HepG2 (cell line): ENCODE measurements around the gene PRKAR1A. TPM values are rescaled to one million over a fixed set of nuclear protein-coding genes. Genes with fewer than 3 reads are reported as not detected.

Source experiments
- BRCA1 ChIP-seq: sonication (generic); formaldehyde crosslinking; IDR thresholded peaks from 2 replicates; pipeline ENCODE4 v1.4.0; 2020; ENCODE audit warnings: missing genetic modification reagents
- ELF1 ChIP-seq: sonication (generic); formaldehyde crosslinking; IDR thresholded peaks from 2 replicates; pipeline ENCODE4 v1.4.0; 2020; ENCODE audit warnings: missing genetic modification reagents
- GLI4 ChIP-seq: sonication (generic); formaldehyde crosslinking; IDR thresholded peaks from 2 replicates; pipeline ENCODE4 v1.5.1; 2020; ENCODE audit warnings: missing genetic modification reagents, mild to moderate bottlenecking, moderate library complexity, borderline replicate concordance
- IKZF1 ChIP-seq: fragments of 450-650 bp; IDR thresholded peaks from 2 replicates; pipeline ENCODE4 v1.7.1; 2016
- KDM3A ChIP-seq: IDR thresholded peaks from 2 replicates; pipeline ENCODE4 v1.6.1; 2018; ENCODE audit warnings: low read depth, missing compliant biosample characterization
- KDM4B ChIP-seq: sonication (generic); formaldehyde crosslinking; IDR thresholded peaks from 2 replicates; pipeline ENCODE4 v1.4.0; 2020; ENCODE audit warnings: missing genetic modification reagents
- MED8 ChIP-seq: sonication (generic); formaldehyde crosslinking; IDR thresholded peaks from 2 replicates; pipeline ENCODE4 v1.8.1; 2023; ENCODE audit warnings: mild to moderate bottlenecking, missing genetic modification reagents; ENCODE audit not compliant: insufficient replicate concordance
- NCOA2 ChIP-seq: sonication (generic); formaldehyde crosslinking; IDR thresholded peaks from 2 replicates; pipeline ENCODE4 v1.8.0; 2022; ENCODE audit warnings: inconsistent platforms
- NFYB ChIP-seq: sonication (generic); formaldehyde crosslinking; IDR thresholded peaks from 2 replicates; pipeline ENCODE4 v1.4.0; 2020; ENCODE audit warnings: missing genetic modification reagents
- SRSF1 ChIP-seq: fragments of 200-400 bp; formaldehyde crosslinking; optimal IDR thresholded peaks from 2 replicates; pipeline ENCODE3; 2017; ENCODE audit warnings: mild to moderate bottlenecking, low read depth, low read length, moderate library complexity
- ZFP36 ChIP-seq: fragments of 150-350 bp; IDR thresholded peaks from 2 replicates; pipeline ENCODE4 v1.6.1; 2018; ENCODE audit warnings: borderline replicate concordance, low read length, low read depth; ENCODE audit not compliant: partially characterized antibody
- ZIK1 ChIP-seq: sonication (generic); formaldehyde crosslinking; IDR thresholded peaks from 2 replicates; pipeline ENCODE4 v1.5.0; 2020; ENCODE audit warnings: mild to moderate bottlenecking, low read depth, missing genetic modification reagents, borderline replicate concordance
- ZMYM3 ChIP-seq: sonication (generic); formaldehyde crosslinking; IDR thresholded peaks from 2 replicates; pipeline ENCODE4 v1.5.1; 2020; ENCODE audit warnings: mild to moderate bottlenecking, missing genetic modification reagents
- ZNF234 ChIP-seq: sonication (generic); formaldehyde crosslinking; conservative IDR thresholded peaks from 2 replicates; pipeline ENCODE4 v1.5.1; 2020; ENCODE audit warnings: mild to moderate bottlenecking, missing genetic modification reagents
- ZNF263 ChIP-seq: sonication (generic); formaldehyde crosslinking; IDR thresholded peaks from 2 replicates; pipeline ENCODE4 v1.4.0; 2020; ENCODE audit warnings: missing genetic modification reagents
- ZNF709 ChIP-seq: sonication (generic); formaldehyde crosslinking; IDR thresholded peaks from 2 replicates; pipeline ENCODE4 v1.5.0; 2020; ENCODE audit warnings: mild to moderate bottlenecking, missing genetic modification reagents
- ZNF737 ChIP-seq: sonication (generic); formaldehyde crosslinking; IDR thresholded peaks from 2 replicates; pipeline ENCODE4 v1.5.0; 2020; ENCODE audit warnings: missing genetic modification reagents, mild to moderate bottlenecking, borderline replicate concordance
- ZNF781 ChIP-seq: sonication (generic); formaldehyde crosslinking; IDR thresholded peaks from 2 replicates; pipeline ENCODE4 v1.5.1; 2020; ENCODE audit warnings: borderline replicate concordance, mild to moderate bottlenecking, missing genetic modification reagents; ENCODE audit errors: not compliant biosample characterization
- ZSCAN22 ChIP-seq: sonication (generic); formaldehyde crosslinking; IDR thresholded peaks from 2 replicates; pipeline ENCODE4 v1.4.0; 2020; ENCODE audit warnings: mild to moderate bottlenecking, missing genetic modification reagents
- polyA plus RNA-seq, 8 experiments: library from polyadenylated mRNA; depleted of rRNA in 3 of 8; stranded (reverse) in 7 of 8; unstranded in 1 of 8; fragments of >200 nt; fragmentation: Illumina TruSeq in 4 of 8; extraction: Trizol in 4 of 8; gene quantifications; 2 replicates each; pipeline versions ENCODE4 v1.2.1 to v1.2.3, GENCODE V29; 2011 to 2016; ENCODE audit warnings: low read depth in 4 of 8, missing spikeins in 1 of 8, mixed read lengths in 1 of 8; ENCODE audit not compliant: insufficient read depth in 1 of 8
- total RNA-seq, 5 experiments: library from RNA; depleted of rRNA; stranded (reverse); fragments of >200 nt; fragmentation: Illumina TruSeq; extraction: Trizol; gene quantifications; 2 replicates each; pipeline ENCODE4 v1.2.3, GENCODE V29; 2016; ENCODE audit warnings: low read depth in 1 of 5
- TF ChIP-seq, protein P1 (sequence below): sonication (generic); formaldehyde crosslinking; IDR thresholded peaks from 2 replicates; pipeline ENCODE4 v1.5.1; 2020; ENCODE audit warnings: missing genetic modification reagents, mild to moderate bottlenecking, borderline replicate concordance
- TF ChIP-seq, protein P2 (sequence below), 2 experiments: IDR thresholded peaks; 2 replicates each; pipeline ENCODE4 v1.6.1; 2011 to 2012; ENCODE audit warnings: low read length in 2 of 2, borderline replicate concordance in 1 of 2, low read depth in 1 of 2, mild to moderate bottlenecking in 1 of 2, moderate library complexity in 1 of 2
- TF ChIP-seq, protein P3 (sequence below): sonication (generic); formaldehyde crosslinking; IDR thresholded peaks from 2 replicates; pipeline ENCODE4 v1.5.0; 2020; ENCODE audit warnings: missing genetic modification reagents

PRKAR1A gene
- total and polyA plus RNA-seq, 2 of the 13 experiments (the other 11 are each of a cell fraction or from before 2014, with no cell fraction given): 265 to 266 TPM

DNA sequence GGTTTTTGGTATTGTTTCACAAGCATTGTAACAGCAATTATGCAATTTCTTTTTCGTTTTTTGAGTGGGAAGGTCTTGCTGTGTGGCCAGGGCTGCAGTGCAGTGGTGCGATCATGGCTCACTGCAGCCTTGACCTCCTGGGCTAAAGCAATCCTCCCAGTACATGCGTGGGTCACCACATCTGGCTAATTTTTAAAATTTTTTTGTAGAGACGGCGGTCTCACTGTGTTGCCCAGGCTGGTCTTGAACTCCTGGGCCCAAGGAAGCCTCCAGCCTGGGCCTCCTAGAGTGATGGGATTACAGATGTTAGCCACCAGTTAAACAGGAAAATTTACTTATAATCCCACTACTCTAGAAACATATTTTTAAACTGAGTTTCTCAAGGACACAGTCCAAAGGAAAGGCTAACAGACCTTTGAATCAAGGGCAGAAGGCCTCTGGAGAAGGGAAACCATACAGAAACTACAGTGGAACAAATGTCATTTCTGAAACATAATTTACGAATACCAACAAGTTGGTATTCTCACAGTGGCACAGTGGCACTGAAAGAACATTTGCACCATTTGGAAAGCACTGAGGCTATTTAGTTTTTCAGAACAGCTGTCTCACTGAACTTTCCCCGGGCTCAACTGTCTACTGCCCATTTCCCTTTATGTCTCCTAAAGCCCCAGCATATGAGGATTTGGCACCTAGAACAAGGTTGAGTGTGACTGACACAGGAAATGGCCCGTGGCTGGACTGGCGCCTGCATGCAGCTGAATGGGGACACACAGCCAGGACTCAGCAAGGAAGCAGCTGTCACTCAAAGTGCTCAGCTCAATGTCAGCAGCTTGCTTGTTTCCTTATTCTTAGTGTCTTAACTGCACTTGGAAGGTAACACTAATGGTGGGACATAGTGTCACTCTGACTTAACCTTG, 2.8 kb upstream of the PRKAR1A start (continued):
- TF ChIP-seq ZNF737 (no peak), KDM4B (no peak), ZNF234 (no peak), NCOA2 (0 out of 2 replicates have a peak, but pooled peaks have one; percentile 23), NFYB (CRISPR knock-in tag) (no peak), SRSF1 (no peak), IKZF1 (no peak), MED8 (CRISPR knock-in tag) (no peak), BRCA1 (CRISPR knock-in tag) (peak; percentile 82; the same call in 1 of the 2 replicates), ZIK1 (no peak), ZSCAN22 (CRISPR knock-in tag) (no peak), ZNF781 (no peak), ZNF709 (no peak), ELF1 (CRISPR knock-in tag) (0 out of 2 replicates have a peak, but pooled peaks have one; percentile 45), KDM3A (peak; percentile 3; the same call in 1 of the 2 replicates), ZNF263 (CRISPR knock-in tag) (no peak), ZFP36 (no peak), ZMYM3 (CRISPR knock-in tag) (peak; percentile 73), GLI4 (no peak)
- TF ChIP-seq, protein P1, sequence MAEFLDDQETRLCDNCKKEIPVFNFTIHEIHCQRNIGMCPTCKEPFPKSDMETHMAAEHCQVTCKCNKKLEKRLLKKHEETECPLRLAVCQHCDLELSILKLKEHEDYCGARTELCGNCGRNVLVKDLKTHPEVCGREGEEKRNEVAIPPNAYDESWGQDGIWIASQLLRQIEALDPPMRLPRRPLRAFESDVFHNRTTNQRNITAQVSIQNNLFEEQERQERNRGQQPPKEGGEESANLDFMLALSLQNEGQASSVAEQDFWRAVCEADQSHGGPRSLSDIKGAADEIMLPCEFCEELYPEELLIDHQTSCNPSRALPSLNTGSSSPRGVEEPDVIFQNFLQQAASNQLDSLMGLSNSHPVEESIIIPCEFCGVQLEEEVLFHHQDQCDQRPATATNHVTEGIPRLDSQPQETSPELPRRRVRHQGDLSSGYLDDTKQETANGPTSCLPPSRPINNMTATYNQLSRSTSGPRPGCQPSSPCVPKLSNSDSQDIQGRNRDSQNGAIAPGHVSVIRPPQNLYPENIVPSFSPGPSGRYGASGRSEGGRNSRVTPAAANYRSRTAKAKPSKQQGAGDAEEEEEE (CRISPR knock-in tag): peak; percentile 83; the same call in 1 of the 2 replicates
- TF ChIP-seq, protein P2, sequence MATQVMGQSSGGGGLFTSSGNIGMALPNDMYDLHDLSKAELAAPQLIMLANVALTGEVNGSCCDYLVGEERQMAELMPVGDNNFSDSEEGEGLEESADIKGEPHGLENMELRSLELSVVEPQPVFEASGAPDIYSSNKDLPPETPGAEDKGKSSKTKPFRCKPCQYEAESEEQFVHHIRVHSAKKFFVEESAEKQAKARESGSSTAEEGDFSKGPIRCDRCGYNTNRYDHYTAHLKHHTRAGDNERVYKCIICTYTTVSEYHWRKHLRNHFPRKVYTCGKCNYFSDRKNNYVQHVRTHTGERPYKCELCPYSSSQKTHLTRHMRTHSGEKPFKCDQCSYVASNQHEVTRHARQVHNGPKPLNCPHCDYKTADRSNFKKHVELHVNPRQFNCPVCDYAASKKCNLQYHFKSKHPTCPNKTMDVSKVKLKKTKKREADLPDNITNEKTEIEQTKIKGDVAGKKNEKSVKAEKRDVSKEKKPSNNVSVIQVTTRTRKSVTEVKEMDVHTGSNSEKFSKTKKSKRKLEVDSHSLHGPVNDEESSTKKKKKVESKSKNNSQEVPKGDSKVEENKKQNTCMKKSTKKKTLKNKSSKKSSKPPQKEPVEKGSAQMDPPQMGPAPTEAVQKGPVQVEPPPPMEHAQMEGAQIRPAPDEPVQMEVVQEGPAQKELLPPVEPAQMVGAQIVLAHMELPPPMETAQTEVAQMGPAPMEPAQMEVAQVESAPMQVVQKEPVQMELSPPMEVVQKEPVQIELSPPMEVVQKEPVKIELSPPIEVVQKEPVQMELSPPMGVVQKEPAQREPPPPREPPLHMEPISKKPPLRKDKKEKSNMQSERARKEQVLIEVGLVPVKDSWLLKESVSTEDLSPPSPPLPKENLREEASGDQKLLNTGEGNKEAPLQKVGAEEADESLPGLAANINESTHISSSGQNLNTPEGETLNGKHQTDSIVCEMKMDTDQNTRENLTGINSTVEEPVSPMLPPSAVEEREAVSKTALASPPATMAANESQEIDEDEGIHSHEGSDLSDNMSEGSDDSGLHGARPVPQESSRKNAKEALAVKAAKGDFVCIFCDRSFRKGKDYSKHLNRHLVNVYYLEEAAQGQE (IDR thresholded peaks at IDR 0.05; ENCODE audit: borderline replicate concordance in 1 of 2, low read depth in 1 of 2, low read length in 2 of 2): no peak
- TF ChIP-seq, protein P3, sequence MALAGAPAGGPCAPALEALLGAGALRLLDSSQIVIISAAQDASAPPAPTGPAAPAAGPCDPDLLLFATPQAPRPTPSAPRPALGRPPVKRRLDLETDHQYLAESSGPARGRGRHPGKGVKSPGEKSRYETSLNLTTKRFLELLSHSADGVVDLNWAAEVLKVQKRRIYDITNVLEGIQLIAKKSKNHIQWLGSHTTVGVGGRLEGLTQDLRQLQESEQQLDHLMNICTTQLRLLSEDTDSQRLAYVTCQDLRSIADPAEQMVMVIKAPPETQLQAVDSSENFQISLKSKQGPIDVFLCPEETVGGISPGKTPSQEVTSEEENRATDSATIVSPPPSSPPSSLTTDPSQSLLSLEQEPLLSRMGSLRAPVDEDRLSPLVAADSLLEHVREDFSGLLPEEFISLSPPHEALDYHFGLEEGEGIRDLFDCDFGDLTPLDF (CRISPR knock-in tag): no peak
